ENCODE data around the gene STON1. TPM values are rescaled to one million over a fixed set of nuclear protein-coding genes. Genes with fewer than 3 reads are reported as not detected.
"Not testable (repeated sequence)": the region's sequence is repeated elsewhere in the genome, so short reads cannot be mapped to it uniquely, and the experiment has no call there.

STON1 gene
- total and polyA plus RNA-seq, 4 donors, result 16.5 to 19.5 (median 18.1) TPM

- H3K9me3 ChIP-seq (ENCODE audit: control insufficient read depth, insufficient read depth, low read length), result no peaks in the 10 kb centered on the region
- H3K4me3 ChIP-seq (ENCODE audit: low read depth, low read length), result no peak overlapping the region
- H3K27ac ChIP-seq (ENCODE audit: low read depth, low read length), result no peak overlapping the region
- H3K27me3 ChIP-seq (ENCODE audit: control insufficient read depth, insufficient read depth, low read length), result no peaks in the 10 kb centered on the region
- no peak for DNase-seq (ENCODE audit: low read depth in 4 of 6, low spot score in 6 of 6)
- H3K36me3 ChIP-seq (ENCODE audit: control insufficient read depth, insufficient read depth, low read length), result no peaks in the 10 kb centered on the region
- no peaks in the 10 kb centered on the region for H3K4me1 ChIP-seq (ENCODE audit: control insufficient read depth, insufficient read depth, low read length)
- 91% methylated on average over 7 of the region's 7 CpGs for WGBS (ENCODE audit: insufficient coverage)
Observed at GRCh38 chr2:48540237-48540935, 10.4 kb downstream of the STON1 start.

DNA sequence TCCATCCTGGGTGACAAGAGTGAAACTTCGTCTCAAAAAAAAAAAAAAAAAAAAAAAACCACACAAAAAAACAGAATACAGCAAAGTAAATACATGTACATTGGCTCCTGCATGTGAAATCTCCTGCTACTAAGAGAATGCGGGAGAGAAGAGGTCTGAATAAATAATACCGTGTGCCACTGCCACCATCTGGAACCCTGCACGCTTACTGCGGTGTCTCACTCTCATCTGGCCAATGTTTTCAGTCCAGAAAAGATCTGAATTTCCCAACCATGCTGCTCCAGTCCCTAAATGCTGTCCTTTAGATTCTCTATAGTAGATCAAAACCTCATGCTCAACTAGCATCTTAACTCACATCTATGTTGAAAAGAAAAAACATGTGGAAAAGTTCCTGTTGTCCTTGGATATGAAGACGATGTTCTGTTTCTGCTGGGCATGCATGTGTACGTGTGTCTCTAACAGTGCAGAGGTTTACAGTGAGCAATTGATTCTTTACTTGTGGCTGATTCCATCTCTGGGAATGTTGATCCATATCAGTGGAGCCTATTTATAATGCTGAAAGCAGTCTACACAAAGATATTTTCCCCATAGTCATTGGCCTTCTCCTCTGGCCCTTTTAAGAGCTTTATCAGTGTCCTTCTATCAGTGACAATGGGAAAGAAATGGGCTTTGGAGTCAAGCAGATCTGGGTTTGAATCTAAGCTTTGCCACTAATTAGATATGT, 11.9 kb downstream of the STON1 start:
- Histone ChIP-seq H3K27ac (ENCODE audit: low read depth, low read length) (no peak overlapping the region), H3K36me3 (ENCODE audit: control insufficient read depth, insufficient read depth, low read length) (no peaks in the 10 kb centered on the region), H3K4me3 (ENCODE audit: low read depth, low read length) (no peak overlapping the region), H3K27me3 (ENCODE audit: control insufficient read depth, insufficient read depth, low read length) (no peaks in the 10 kb centered on the region), H3K9me3 (ENCODE audit: control insufficient read depth, insufficient read depth, low read length) (no peaks in the 10 kb centered on the region), H3K4me1 (ENCODE audit: control insufficient read depth, insufficient read depth, low read length) (no peaks in the 10 kb centered on the region)
- WGBS (ENCODE audit: insufficient coverage), result 50% methylated on average over 3 of the region's 7 CpGs
- no peak for DNase-seq (ENCODE audit: low read depth in 4 of 6, low spot score in 6 of 6)

GRCh38 chr2:48543895-48544294, 13.9 kb downstream of the STON1 start:
- DNase-seq (ENCODE audit: low read depth in 4 of 6, low spot score in 6 of 6), result no peak

GRCh38 chr2:48545244-48545643, 15.3 kb downstream of the STON1 start:
- Histone ChIP-seq H3K4me3 (ENCODE audit: low read depth, low read length) (no peak overlapping the region), H3K27ac (ENCODE audit: low read depth, low read length) (no peak overlapping the region), H3K36me3 (ENCODE audit: control insufficient read depth, insufficient read depth, low read length) (no peaks in the 10 kb centered on the region), H3K9me3 (ENCODE audit: control insufficient read depth, insufficient read depth, low read length) (no peaks in the 10 kb centered on the region), H3K27me3 (ENCODE audit: control insufficient read depth, insufficient read depth, low read length) (no peaks in the 10 kb centered on the region), H3K4me1 (ENCODE audit: control insufficient read depth, insufficient read depth, low read length) (peaks cover 21% of the 10 kb centered on the region)
- WGBS (ENCODE audit: insufficient coverage), result 88% methylated on average over 10 of the region's 10 CpGs
- DNase-seq (ENCODE audit: low read depth in 4 of 6, low spot score in 6 of 6), result no peak

More at GRCh38 chr2:48543895-48544294, 13.9 kb downstream of the STON1 start:
- Histone ChIP-seq H3K27me3 (ENCODE audit: control insufficient read depth, insufficient read depth, low read length) (no peaks in the 10 kb centered on the region), H3K9me3 (ENCODE audit: control insufficient read depth, insufficient read depth, low read length) (no peaks in the 10 kb centered on the region), H3K27ac (ENCODE audit: low read depth, low read length) (no peak overlapping the region), H3K36me3 (ENCODE audit: control insufficient read depth, insufficient read depth, low read length) (no peaks in the 10 kb centered on the region), H3K4me3 (ENCODE audit: low read depth, low read length) (no peak overlapping the region), H3K4me1 (ENCODE audit: control insufficient read depth, insufficient read depth, low read length) (peaks cover 11% of the 10 kb centered on the region)
- WGBS (ENCODE audit: insufficient coverage), result 63% methylated on average over 1 of the region's 1 CpG

- H3K36me3 ChIP-seq (ENCODE audit: control insufficient read depth, insufficient read depth, low read length), result peaks cover 3% of the 10 kb centered on the region
- H3K27me3 ChIP-seq (ENCODE audit: control insufficient read depth, insufficient read depth, low read length), result no peaks in the 10 kb centered on the region
- peaks cover 29% of the 10 kb centered on the region for H3K4me1 ChIP-seq (ENCODE audit: control insufficient read depth, insufficient read depth, low read length)
- no peaks in the 10 kb centered on the region for H3K9me3 ChIP-seq (ENCODE audit: control insufficient read depth, insufficient read depth, low read length)
- H3K27ac ChIP-seq (ENCODE audit: low read depth, low read length), result peak overlapping the region; percentile 79
- WGBS (ENCODE audit: insufficient coverage), result 24% methylated on average over 4 of the region's 5 CpGs
- no peak overlapping the region for H3K4me3 ChIP-seq (ENCODE audit: low read depth, low read length)
- peak in 4 of 6 donors; percentile 69 to 90 (median 87) for DNase-seq (ENCODE audit: low read depth in 4 of 6, low spot score in 6 of 6)
Observed at GRCh38 chr2:48548840-48549239, 18.9 kb downstream of the STON1 start.

GRCh38 chr2:48549972-48550371, 20.0 kb downstream of the STON1 start:
- no peaks in the 10 kb centered on the region for H3K9me3 ChIP-seq (ENCODE audit: control insufficient read depth, insufficient read depth, low read length)
- no peak overlapping the region for H3K4me3 ChIP-seq (ENCODE audit: low read depth, low read length)
- no peaks in the 10 kb centered on the region for H3K27me3 ChIP-seq (ENCODE audit: control insufficient read depth, insufficient read depth, low read length)
- peak overlapping the region; percentile 75 for H3K27ac ChIP-seq (ENCODE audit: low read depth, low read length)
- H3K36me3 ChIP-seq (ENCODE audit: control insufficient read depth, insufficient read depth, low read length), result peaks cover 3% of the 10 kb centered on the region
- no CpG with 5 or more reads among the region's 3 CpGs for WGBS (ENCODE audit: insufficient coverage)
- peaks cover 29% of the 10 kb centered on the region for H3K4me1 ChIP-seq (ENCODE audit: control insufficient read depth, insufficient read depth, low read length)
- DNase-seq (ENCODE audit: low read depth in 4 of 6, low spot score in 6 of 6), result no peak

- Histone ChIP-seq H3K27me3 (ENCODE audit: control insufficient read depth, insufficient read depth, low read length) (no peaks in the 10 kb centered on the region), H3K4me3 (ENCODE audit: low read depth, low read length) (no peak overlapping the region), H3K36me3 (ENCODE audit: control insufficient read depth, insufficient read depth, low read length) (peaks cover 3% of the 10 kb centered on the region), H3K9me3 (ENCODE audit: control insufficient read depth, insufficient read depth, low read length) (no peaks in the 10 kb centered on the region), H3K27ac (ENCODE audit: low read depth, low read length) (no peak overlapping the region), H3K4me1 (ENCODE audit: control insufficient read depth, insufficient read depth, low read length) (peaks cover 29% of the 10 kb centered on the region)
- no peak for DNase-seq (ENCODE audit: low read depth in 4 of 6, low spot score in 6 of 6)
- 100% methylated on average over 3 of the region's 4 CpGs for WGBS (ENCODE audit: insufficient coverage)
Observed at GRCh38 chr2:48551548-48551947, 21.6 kb downstream of the STON1 start.

DNA sequence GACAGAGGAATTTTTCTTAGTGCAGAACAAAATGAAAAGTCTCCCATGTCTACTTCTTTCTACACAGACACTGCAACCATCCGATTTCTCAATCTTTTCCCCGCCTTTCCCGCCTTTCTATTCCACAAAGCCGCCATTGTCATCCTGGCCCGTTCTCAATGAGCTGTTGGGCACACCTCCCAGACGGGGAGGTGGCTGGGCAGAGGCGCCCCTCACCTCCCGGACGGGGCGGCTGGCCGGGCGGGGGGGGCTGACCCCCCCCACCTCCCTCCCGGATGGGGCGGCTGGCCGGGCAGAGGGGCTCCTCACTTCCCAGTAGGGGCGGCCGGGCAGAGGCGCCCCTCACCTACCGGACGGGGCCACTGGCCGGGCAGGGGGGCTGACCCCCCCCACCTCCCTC, 25.1 kb downstream of the STON1 start:
- not testable (repeated sequence) for H3K9me3 ChIP-seq (ENCODE audit: control insufficient read depth, insufficient read depth, low read length); H3K27ac ChIP-seq (ENCODE audit: low read depth, low read length)
- WGBS (ENCODE audit: insufficient coverage), result 71% methylated on average over 3 of the region's 21 CpGs

GRCh38 chr2:48558456-48558855, 28.5 kb downstream of the STON1 start:
- Histone ChIP-seq H3K9me3 (ENCODE audit: control insufficient read depth, insufficient read depth, low read length) (no peaks in the 10 kb centered on the region), H3K27ac (ENCODE audit: low read depth, low read length) (no peak overlapping the region), H3K4me1 (ENCODE audit: control insufficient read depth, insufficient read depth, low read length) (peaks cover 8% of the 10 kb centered on the region), H3K36me3 (ENCODE audit: control insufficient read depth, insufficient read depth, low read length) (no peaks in the 10 kb centered on the region), H3K4me3 (ENCODE audit: low read depth, low read length) (no peak overlapping the region), H3K27me3 (ENCODE audit: control insufficient read depth, insufficient read depth, low read length) (no peaks in the 10 kb centered on the region)
- DNase-seq (ENCODE audit: low read depth in 4 of 6, low spot score in 6 of 6), result peak in 1 of 6 donors; percentile 54
- no CpG with 5 or more reads among the region's 1 CpG for WGBS (ENCODE audit: insufficient coverage)

More for the DNA sequence above, 25.1 kb downstream of the STON1 start:
- H3K4me1 ChIP-seq (ENCODE audit: control insufficient read depth, insufficient read depth, low read length); H3K36me3 ChIP-seq (ENCODE audit: control insufficient read depth, insufficient read depth, low read length); DNase-seq (ENCODE audit: low read depth in 4 of 6, low spot score in 6 of 6); H3K4me3 ChIP-seq (ENCODE audit: low read depth, low read length); H3K27me3 ChIP-seq (ENCODE audit: control insufficient read depth, insufficient read depth, low read length): not testable (repeated sequence)
